T-helper 9 cell (primary cell): ENCODE results near the gene NMRK1.

Experiments
- DNase-seq: peaks from one replicate; pipeline ENCODE4 v3.0.0-alpha.2; 2020
- total RNA-seq, 2 donors: gene quantifications; one replicate each; lab custom pipeline; 2026; lab: John Stamatoyannopoulos, UW

NMRK1 gene
- 50.4 to 75.7 reads per million in 2 donors for total RNA-seq

DNA sequence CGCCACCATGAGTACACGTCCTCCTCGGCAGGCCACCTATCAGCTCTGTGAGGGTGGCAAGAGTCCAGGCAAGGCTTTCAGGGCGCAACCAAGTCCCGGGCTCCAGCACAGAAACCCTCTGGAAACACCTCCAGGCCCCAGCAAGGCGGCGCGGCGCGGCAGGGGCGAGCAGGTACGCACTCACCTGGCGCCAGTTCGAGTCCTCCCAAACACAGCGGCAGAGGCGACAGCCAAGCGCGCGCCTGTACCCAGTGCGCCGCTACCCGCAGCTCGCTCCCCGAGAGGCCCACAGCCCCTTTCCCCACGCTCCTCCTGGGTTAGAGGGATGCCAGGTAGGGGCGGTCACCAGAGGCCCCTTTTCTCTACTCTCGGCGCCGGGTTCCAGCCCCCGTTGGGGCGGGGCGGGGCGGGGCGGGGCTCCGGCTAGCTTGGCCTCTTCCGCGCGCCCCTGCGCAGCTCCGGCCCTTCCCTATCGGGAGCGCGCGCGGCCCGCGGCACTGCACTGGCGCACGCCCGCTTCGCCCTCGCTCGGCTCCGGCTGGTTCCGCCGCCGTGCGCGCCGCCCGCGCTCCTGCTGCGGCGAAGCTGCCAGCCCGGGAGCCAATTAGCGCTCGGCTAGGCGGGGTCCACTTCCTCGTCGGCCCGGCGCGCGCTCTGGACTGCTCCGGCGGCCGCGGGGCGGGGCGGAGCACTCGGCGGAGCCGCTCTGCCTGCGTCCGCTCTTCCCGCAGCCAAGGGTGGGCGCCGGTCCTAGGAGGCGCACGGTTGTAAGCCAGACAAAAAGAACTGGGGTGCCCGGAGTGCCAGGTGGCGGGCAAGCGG is at the start of gene NMRK1, which contains the start of gene OSTF1:
Gene NMRK1 (minus strand): TSS at position 332 of the 822 bp plus-strand sequence. CDS start 5,040 bp downstream, outside the sequence.
Gene OSTF1 (plus strand): TSS at position 691 of the 822 bp plus-strand sequence. CDS start 179 bp downstream, outside the sequence.
- peak; percentile 85 for DNase-seq

DNA sequence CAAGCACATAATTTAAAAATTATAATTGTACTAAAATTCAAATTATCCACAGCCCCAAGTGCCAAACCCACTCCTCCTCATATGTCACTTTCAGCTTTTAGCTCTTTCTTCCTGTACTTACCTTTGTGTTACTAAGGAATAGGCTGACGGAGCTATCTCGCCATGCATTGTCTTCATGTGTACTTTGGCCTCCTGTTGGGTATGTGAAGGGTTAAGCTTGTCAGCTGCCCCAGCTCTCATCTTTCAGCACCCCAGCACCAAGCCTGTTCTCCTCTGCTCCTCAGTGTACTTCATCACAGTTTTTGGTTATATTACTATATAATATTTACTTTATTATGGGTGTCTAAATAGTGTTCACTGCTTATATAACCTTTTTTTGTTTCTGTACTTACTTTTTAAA is 46.5 kb upstream of the NMRK1 start:
- DNase-seq: no peak

DNA sequence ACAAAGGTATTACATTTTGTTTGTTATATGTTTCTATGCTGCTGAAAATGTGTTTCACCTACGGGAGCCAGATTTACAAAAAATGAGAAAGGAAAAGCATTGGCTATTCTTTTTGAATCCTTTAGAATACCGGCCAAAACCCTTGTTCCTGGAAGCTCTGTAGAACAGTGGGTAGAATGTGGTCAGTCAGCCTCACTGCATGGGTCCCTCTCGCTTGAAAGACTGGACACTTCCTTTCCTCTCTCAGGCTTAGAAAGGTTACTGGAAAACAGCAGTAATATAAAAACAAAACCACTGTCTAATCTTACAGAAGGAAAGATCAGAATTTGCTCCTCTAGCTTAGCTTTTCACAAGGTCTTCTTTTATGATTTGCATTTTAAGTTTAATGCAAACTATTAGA is 45.4 kb upstream of the NMRK1 start:
- DNase-seq: no peak

DNA sequence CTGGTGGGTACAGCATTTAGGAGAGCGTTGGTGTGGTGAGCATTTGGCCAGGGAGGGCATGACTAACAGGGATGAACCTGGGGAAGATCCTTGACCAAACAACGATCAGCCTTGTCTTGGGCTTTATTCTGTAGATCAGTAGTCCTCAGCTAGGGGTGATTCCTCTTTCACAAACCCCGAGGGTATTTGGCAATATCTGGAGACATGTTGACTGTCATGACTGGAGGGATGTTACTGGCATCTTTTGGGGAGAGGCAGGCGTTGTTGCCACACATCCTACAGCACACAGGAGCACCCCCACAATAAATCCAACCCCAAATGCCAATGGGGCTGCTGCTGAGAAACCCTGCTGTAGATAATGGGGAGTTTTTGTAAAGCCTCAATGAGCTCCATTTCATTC is 44.3 kb upstream of the NMRK1 start:
- DNase-seq: no peak

DNA sequence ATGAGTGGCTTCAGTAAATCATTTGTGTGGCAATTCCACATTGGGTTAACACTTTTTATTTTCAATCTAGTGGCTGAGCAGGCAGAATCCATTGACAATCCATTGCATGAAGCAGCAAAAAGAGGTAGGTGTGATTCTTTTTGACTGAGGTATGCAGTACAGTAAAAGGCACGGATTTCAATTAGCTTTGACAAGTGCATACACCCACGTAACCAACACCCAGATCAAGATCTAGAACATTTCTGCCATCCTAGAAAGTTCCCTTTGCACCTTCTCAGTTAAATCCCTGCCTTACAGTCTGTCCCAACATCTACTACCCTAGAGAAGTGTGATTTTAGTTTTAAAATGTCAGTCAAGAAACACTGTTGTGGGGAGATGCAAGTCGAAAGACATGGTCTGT is 43.7 kb upstream of the NMRK1 start:
- no peak for DNase-seq

DNA sequence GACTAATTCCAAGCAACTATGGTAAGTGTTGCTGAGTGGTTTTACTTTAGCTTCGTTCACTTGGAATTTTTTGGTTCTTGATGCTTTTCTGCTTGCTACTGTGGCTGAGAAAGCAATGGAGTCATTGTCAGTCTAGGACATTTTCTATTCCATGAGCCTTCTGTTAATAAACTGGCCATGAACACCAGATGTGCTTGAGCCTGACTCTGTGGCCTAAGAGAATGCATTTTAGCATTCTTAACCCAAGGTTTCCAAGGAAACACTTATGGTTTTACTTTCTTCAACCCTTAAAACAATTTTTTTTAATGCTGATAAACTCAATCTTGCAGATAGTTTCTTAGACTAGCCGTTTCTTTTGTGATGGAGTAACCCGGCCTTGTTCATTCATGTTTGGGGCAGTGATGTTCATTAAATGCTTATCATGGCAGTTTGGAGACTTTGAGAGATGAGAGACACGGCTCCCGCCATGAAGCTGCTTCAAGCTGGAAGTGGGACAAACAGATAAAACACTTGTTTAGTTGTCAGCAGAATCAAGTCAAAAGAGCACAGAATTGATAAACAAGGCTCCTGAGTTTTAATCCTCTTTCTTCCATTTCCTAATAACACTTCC is 42.8 kb upstream of the NMRK1 start:
- DNase-seq: no peak

DNA sequence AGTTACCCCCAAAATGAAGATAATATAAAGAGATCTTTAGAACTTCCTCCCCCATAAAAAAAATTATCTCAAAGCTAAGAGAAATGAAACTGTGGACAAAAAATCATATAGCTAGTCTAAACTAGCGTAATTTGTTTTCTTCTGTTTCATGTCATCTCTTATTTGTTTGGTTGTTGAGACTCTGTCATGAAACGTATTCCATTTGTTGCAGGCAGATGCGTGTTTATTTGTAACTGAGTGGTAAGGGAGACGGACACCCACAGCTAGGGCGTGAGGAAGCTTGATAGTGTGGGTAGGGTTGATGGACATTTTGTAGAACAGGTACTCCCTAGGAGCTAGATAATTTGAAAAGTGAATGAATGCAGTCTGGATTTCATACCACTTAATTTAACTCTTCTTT is 42.2 kb upstream of the NMRK1 start:
- DNase-seq: no peak

DNA sequence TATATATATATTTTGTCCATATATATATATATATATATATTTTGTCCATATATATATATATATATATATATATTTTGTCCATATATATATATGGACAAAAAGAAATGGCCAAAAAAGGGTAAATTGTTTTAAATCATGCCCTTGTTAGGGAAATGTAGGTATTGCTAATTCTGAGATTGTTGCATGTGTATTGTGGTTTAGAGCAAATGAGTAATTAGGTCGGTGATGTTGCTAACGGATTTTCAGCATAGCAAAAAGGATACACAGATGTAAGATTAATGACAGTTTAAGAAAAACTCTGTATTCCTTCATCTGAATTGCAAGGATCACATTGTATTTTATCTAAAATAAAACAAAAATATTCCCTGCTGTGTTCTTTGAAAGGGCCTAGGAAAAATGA is 40.6 kb upstream of the NMRK1 start:
- no peak for DNase-seq

DNA sequence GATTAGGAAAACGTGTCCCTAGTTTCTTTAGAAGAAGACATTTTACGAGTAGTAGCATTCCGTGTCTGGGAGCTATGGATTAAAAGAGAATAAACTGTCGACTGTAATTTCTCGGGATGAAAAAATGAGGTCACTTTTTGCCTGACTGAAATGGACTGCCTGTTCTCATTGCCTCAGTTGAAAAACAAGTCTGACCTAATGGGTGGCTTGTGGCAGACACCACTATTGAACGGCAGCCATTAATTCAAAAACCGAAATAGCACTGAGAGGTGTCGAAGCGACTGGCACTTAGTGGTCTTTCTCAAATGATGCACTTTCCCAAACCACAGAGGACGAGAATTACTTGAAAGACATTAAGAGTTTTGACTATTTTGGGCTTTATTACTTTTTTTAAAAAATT is 35.7 kb upstream of the NMRK1 start:
- DNase-seq: no peak

DNA sequence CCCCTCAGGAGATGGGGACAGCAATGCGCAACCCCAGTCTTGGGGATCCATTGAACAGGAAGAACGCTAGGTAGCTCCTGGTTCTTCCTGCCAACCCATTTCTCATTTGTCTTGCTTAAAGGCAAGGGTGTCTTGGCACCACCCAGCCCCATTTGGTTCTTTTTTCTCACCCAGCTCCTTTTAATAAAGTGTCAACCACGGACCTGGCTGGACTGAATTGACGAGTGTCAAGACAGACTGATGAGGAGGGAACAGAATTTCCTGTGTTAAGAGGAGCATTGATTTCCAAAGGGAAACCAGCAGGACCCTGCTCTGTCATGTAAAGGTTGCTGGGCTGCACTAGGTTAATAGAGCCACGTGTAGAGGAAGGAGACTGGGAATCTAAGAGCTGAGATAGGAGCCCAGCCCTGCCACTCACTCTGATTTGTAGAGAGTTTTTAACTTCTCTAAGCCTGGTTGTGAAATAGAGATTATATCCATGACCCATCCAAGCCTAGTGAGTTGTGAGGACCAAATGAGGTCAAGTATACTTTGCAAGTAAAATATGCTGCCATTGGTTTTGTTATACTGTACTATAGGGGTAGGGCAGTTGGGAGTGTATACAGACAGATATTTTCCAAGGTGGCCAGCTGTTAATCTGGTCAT is 34.1 kb upstream of the NMRK1 start:
- no peak for DNase-seq

DNA sequence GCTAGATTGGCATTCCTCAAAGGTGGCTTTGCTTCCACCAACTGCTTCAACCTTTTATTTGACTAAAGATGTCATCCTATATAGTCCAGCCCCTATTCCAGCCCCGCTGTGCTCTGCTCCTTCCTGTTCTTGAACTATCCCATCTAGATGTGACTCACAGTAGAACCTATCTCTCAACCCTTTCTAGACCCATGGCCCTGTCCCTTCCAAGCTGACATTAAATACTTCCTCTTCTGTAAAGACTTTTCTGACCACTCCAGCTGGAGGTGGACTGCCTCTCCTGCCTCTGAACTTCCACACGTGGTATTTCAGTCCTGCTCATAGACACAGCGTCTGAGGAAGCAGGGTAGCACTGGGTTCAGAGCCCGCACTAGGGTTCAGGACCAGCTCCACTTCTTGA is 32.7 kb upstream of the NMRK1 start:
- no peak for DNase-seq

DNA sequence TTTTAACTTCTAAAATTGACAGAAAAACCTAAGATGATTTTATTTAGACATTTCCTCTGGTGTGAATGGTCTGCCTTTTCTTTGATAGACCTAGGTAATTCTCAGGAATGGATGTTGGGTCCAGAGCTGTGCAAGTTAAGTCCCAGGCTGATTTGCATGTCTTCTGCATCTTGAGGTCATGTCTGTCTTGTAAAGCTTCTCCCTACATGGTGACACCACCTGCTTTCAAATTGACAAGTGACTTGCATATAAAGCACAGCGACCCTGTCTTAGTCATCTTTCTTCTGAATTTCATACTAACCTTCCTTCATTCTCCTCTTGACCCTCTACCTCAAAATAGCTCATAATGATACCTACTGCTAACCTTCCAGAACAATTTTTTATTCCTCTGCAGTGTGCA is 29.6 kb upstream of the NMRK1 start:
- DNase-seq: no peak

DNA sequence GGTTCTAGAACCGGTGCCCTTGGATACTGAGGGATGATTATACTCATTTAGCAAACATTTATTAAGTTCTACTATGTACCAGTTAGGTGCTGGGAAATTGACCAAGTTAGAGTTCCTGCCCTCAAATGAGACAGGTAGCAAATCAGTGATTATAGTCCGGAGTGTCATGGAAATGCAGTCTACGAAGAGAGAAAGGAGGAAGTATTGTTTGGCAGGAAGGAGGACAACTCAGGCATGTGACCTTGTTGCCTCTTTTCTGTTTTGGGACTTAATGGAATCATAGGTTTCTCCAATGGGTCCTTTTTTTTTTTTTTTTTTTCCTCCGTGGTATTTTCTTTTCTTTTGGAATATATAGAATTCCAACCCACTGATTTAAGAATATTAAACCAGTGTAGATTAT is 28.4 kb upstream of the NMRK1 start:
- no peak for DNase-seq

DNA sequence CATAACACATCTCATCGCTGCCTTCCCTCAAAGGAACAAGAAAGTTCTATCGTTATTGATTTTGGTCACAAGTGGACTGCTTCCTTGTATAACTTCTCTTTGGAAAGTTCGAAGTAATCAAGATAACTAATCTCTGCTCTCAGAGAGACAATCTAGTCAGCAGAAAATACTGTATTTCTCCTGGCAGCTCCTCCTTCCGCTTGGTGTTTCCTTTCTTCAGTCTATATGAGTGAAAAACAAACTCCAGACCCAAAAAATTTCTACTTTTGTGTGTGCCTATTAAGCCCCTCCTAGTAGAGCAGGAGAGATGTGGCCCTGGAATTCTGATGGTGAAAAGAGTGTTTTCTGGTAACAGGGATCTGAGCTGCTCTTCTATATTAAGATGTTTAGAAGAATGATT is 24.8 kb upstream of the NMRK1 start:
- no peak for DNase-seq

DNA sequence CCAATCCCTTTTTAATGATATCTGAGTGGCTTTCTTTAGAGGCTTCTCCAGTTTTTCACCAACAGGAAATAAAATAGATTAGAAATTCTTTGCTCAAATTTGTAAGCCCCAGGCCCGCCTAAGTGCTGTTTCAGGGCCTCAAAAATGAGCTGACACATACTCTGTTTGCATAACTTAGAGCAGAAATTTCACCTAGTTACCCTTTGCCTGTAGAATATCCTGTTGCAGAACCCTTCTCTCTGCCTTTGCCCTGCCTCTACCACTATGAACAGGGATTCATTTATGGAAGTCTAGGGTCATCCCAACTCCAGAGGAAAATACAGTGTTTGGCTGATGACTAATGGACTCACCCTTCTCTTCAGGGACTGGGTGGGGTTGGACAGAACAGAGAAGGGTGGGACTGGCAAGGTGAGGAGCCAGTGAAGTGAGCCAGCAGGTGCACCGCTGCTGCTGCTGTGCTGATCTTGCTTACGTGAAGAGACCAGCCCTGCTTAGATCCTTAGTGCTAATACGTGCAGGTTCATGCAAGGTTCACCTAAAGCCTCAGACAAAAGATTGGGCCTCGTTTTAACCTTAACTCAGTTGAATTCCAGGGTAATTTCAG is 23.2 kb upstream of the NMRK1 start:
- DNase-seq: no peak

DNA sequence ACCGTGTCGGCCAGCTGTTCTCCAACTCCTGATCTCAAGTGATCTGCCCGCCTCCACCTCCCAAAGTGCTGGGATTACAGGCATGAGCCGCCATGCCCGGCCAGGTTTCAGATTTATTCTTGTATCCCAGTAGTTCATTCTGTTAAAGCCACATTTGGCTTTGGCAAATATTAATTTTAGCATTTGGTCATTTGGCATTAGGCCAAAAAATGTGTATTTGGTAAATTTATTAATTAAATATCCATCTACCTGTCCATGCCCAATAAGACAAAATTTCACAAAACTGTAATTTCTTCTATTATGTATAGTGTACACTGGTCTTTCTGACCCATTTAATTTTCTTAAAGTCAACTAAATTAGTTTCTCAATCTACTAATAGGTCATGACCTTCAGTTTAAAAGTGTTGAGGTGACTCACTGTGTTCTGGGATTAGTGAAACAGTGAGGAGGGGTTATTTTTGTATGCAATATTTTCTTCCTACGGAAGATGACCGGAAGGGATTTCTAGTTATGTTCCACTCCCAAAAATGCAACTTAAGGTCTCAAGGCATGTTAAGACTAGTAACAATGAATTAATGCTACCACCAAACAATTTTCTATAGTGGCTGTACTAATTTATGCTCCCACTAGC is 21.4 kb upstream of the NMRK1 start:
- no peak for DNase-seq

DNA sequence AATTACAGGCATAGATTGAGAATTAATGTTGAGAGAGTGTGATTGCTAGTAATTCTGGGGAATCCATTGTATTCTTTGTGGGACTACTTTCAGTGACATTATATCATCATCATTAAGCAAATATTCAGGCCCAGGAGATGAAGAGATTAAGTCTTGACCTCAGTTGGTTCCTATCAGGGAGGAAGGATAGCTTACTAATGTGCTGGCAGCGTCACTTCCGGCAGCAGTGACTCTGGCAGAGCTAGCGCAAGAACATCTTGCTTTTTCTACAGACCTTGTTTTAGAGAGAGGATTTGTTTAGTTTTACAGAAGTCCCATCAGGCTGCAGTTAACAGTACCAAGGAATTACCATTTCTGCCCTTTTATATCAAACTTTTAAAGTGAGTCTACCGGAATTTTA is 20.6 kb upstream of the NMRK1 start:
- DNase-seq: no peak

DNA sequence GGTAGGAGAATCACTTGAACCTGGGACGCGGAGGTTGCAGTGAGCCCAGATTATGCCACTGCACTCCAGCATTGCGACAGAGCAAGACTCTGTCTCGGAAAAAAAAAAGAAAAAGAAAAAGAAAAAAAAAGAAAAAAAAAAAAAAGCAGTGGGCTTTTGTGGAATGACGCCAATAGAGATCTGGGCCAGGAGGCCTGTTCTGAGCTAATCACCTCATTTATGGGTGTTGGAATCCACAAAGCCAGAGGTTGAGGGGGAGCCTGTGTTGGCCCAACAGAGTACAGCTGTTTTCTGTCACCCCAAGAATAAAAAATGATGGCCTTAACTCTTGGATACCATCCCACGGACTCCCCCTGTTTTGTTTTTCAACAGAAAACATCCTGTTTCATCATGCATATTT is 18.9 kb upstream of the NMRK1 start:
- no peak for DNase-seq

DNA sequence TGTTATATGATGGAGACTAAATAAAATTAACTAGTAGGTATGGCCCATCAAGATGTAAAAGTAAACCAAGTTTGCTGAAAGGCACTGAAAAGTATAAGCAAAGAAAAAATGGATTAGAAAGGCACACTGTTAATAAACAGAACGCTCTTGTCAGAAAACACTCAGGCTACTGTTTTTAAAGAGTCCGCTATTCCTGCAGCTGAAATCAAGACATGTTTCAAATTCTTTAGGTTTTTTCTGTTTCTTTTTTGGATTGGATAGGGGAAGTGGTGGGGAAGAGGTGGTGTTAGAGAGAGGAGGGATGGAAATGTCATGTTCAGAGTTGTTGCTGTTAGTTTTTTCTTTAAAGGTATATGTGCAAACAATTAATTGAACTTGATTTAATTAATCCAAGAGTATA is 17.9 kb upstream of the NMRK1 start:
- DNase-seq: no peak

DNA sequence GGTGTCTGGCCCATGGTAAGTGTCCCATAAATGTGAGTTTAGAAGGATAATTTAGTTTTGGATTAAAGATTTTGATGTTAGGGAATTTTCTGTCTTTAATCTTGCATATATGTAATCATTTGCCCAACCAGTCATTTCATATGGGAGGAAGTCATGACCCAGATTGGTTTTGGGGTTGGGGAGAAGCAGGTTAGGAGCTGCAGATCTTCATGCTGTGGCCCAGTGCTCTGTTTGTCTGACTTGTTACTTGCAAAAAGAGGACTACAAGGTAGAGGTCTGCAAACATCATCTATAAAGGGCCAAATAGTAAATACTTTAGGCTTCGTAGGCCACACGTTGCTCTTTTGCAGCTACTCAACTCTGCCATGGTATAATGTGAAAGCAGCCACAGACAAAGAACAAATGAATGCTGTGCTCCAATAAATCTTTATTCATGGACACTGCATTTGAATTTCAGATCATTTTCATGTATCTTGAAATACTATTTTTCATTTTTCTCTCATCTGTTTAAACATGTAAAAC is 17.1 kb upstream of the NMRK1 start:
- DNase-seq: no peak

DNA sequence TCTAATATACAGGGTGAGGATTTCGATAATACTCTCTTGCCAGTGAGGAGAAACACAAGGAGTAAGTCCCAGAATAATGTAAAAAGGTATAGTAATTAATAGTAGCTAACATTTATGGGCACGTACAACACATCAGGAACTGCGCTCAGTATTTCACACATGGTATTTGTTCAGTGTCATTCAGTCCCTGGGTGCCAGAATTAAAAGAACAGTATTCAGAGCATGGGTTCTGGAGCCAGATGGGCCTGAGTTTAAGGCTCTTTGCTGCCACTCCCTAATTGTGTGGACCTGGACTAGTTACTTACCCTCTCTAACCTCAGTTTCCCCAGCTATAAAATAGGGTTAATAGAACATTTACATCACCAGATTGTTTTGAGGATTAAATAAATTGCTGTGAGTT is 16.7 kb upstream of the NMRK1 start:
- DNase-seq: no peak

DNA sequence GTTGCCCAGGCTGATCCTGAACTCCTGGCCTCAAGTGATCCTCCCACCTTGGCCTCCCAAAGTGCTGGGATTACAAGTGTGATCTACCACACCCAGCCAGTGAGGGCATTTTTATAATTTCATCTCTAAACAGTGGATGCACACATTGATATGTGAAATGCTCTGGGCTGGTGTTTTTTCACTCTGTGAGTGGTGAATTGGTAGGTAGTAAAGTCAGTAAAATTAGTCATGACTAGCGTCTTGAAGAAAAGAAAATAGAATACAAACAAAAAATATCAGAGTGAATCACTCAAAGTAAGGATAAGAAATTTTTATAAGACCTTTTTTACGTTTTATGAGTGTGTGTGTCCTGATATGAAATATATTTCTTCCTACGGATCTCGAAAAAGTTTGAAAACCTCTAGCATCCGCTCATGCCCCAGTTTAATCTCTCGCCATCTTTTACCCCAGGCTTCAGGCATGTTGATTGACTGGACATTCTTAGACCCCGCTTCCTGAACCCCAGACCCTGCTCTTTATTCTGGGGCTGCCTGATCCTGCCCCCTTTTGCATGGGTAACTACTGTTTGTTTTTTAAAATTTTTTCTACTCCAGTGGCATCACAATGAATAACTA is 14.3 kb upstream of the NMRK1 start:
- no peak for DNase-seq
